WTC11 (cell line): ENCODE data around the gene GLIPR2. TPM values are rescaled to one million over a fixed set of nuclear protein-coding genes. Genes with fewer than 3 reads are reported as not detected.
A peak's percentile ranks its signal among the peaks of the same experiment; 100 is the strongest.

Experiments used
- ATAC-seq: fragments of 200-7000 bp; cut with Tn5 transposase; 2 replicates; pipeline ENCODE4 v1.10.0; 2021; ENCODE audit warnings: mild to moderate bottlenecking, moderate library complexity
- CTCF ChIA-PET: fragments of 300-600 bp; sonication (Branson Sonifier 250); formaldehyde crosslinking; loops from one replicate; lab custom pipeline; 2021; ENCODE audit warnings: antibody characterized with exemption; lab: Charles Lee
- POLR2A ChIA-PET: fragments of 350-600 bp; sonication (Branson Sonifier 250); formaldehyde crosslinking; loops from one replicate; lab custom pipeline; 2021; ENCODE audit warnings: antibody characterized with exemption; lab: Charles Lee
- DNase-seq: peaks from one replicate; pipeline ENCODE4 v3.0.0; 2021; ENCODE audit warnings: low spot score
- H3K27ac Mint-ChIP-seq: 2 replicates; pipeline ENCODE4 v1.8.0; 2021; ENCODE audit warnings: mixed read lengths
- H3K27me3 Mint-ChIP-seq: 2 replicates; pipeline ENCODE4 v1.8.0; 2021; ENCODE audit warnings: low read depth, mild to moderate bottlenecking, moderate library complexity, mixed read lengths
- H3K36me3 Mint-ChIP-seq: 2 replicates; pipeline ENCODE4 v1.8.0; 2021; ENCODE audit warnings: mixed read lengths
- H3K4me1 Mint-ChIP-seq: 2 replicates; pipeline ENCODE4 v1.8.0; 2022; ENCODE audit warnings: mixed read lengths
- H3K4me3 Mint-ChIP-seq: 2 replicates; pipeline ENCODE4 v1.8.0; 2021; ENCODE audit warnings: mild to moderate bottlenecking, moderate library complexity, mixed read lengths
- H3K9me3 Mint-ChIP-seq: 2 replicates; pipeline ENCODE4 v1.8.0; 2021; ENCODE audit warnings: mixed read lengths
- ATF6 ChIP-seq: sonication (generic); formaldehyde crosslinking; IDR thresholded peaks from 2 replicates; pipeline ENCODE4 v1.8.1; 2023; ENCODE audit warnings: mild to moderate bottlenecking, missing genetic modification reagents
- E2F5 ChIP-seq: sonication (generic); formaldehyde crosslinking; IDR thresholded peaks from 2 replicates; pipeline ENCODE4 v1.8.1; 2022; ENCODE audit warnings: mild to moderate bottlenecking, moderate library complexity, missing genetic modification reagents
- FOXP4 ChIP-seq: sonication (generic); formaldehyde crosslinking; IDR thresholded peaks from 2 replicates; pipeline ENCODE4 v1.8.0; 2022; ENCODE audit warnings: mild to moderate bottlenecking, missing genetic modification reagents
- HMGXB4 ChIP-seq: sonication (generic); formaldehyde crosslinking; IDR thresholded peaks from 2 replicates; pipeline ENCODE4 v1.8.1; 2023; ENCODE audit warnings: mild to moderate bottlenecking, moderate library complexity, missing genetic modification reagents
- MAX ChIP-seq: sonication (generic); formaldehyde crosslinking; IDR thresholded peaks from 2 replicates; pipeline ENCODE4 v1.8.0; 2022; ENCODE audit warnings: mild to moderate bottlenecking, missing genetic modification reagents
- MYBL2 ChIP-seq: sonication (generic); formaldehyde crosslinking; IDR thresholded peaks from 2 replicates; pipeline ENCODE4 v1.8.1; 2023; ENCODE audit warnings: mild to moderate bottlenecking, moderate library complexity, missing genetic modification reagents
- NFATC4 ChIP-seq: fragments of 250-450 bp; sonication (Bioruptor Pico); IDR thresholded peaks from 2 replicates; pipeline ENCODE4 v1.9.0; 2021; ENCODE audit warnings: mild to moderate bottlenecking
- NR3C1 ChIP-seq: sonication (generic); formaldehyde crosslinking; conservative IDR thresholded peaks from 2 replicates; pipeline ENCODE4 v1.8.1; 2023; ENCODE audit warnings: low read depth, mild to moderate bottlenecking, missing genetic modification reagents
- OVOL2 ChIP-seq: fragments of 250-450 bp; sonication (Bioruptor Pico); IDR thresholded peaks from 2 replicates; pipeline ENCODE4 v1.9.0; 2021; ENCODE audit warnings: mild to moderate bottlenecking, borderline replicate concordance
- RELA ChIP-seq: sonication (generic); formaldehyde crosslinking; IDR thresholded peaks from 2 replicates; pipeline ENCODE4 v1.8.1; 2022; ENCODE audit warnings: missing genetic modification reagents, mild to moderate bottlenecking, borderline replicate concordance
- SP1 ChIP-seq: sonication (generic); formaldehyde crosslinking; conservative IDR thresholded peaks from 2 replicates; pipeline ENCODE4 v1.8.1; 2022; ENCODE audit warnings: missing genetic modification reagents
- TEAD4 ChIP-seq: sonication (generic); formaldehyde crosslinking; IDR thresholded peaks from 2 replicates; pipeline ENCODE4 v1.8.0; 2022; ENCODE audit warnings: mild to moderate bottlenecking, missing genetic modification reagents
- ZBTB21 ChIP-seq: sonication (generic); formaldehyde crosslinking; IDR thresholded peaks from 2 replicates; pipeline ENCODE4 v1.8.1; 2023; ENCODE audit warnings: mild to moderate bottlenecking, missing genetic modification reagents, borderline replicate concordance
- ZNF317 ChIP-seq: sonication (generic); formaldehyde crosslinking; IDR thresholded peaks from 2 replicates; pipeline ENCODE4 v1.8.1; 2023; ENCODE audit warnings: low read depth, mild to moderate bottlenecking, moderate library complexity, missing genetic modification reagents, borderline replicate concordance
- ZNF396 ChIP-seq: fragments of 250-450 bp; sonication (Bioruptor Pico); IDR thresholded peaks from 2 replicates; pipeline ENCODE4 v1.8.0; 2021; ENCODE audit warnings: mild to moderate bottlenecking, moderate library complexity, borderline replicate concordance
- ZNF423 ChIP-seq: fragments of 250-450 bp; sonication (Bioruptor Pico); IDR thresholded peaks from 2 replicates; pipeline ENCODE4 v2.1.2; 2022; ENCODE audit warnings: mild to moderate bottlenecking, moderate library complexity
- ZNF532 ChIP-seq: fragments of 250-450 bp; sonication (Bioruptor Pico); IDR thresholded peaks from 2 replicates; pipeline ENCODE4 v1.9.0; 2021; ENCODE audit warnings: mild to moderate bottlenecking, borderline replicate concordance
- ZNF671 ChIP-seq: fragments of 250-450 bp; sonication (Bioruptor Pico); IDR thresholded peaks from 2 replicates; pipeline ENCODE4 v1.8.0; 2021; ENCODE audit warnings: mild to moderate bottlenecking
- ZSCAN18 ChIP-seq: fragments of 250-450 bp; sonication (Bioruptor Pico); IDR thresholded peaks from 2 replicates; pipeline ENCODE4 v2.1.2; 2022; ENCODE audit warnings: mild to moderate bottlenecking, moderate library complexity
- total RNA-seq: library from RNA; stranded (reverse); gene quantifications from 3 replicates; pipeline ENCODE4 v1.2.3, GENCODE V29; 2021

The GLIPR2 gene
- total RNA-seq, 1 experiment from 2014 or later, result 3.7 TPM

- H3K27ac Mint-ChIP-seq, result peak overlapping the region; percentile 23; the same call in 1 of the 2 replicates
- H3K27me3 Mint-ChIP-seq, result no peaks in the 10 kb centered on the region
- H3K36me3 Mint-ChIP-seq, result peaks cover 89% of the 10 kb centered on the region
- TF ChIP-seq ZNF396 (CRISPR knock-in tag), result no peak
- TF ChIP-seq OVOL2 (CRISPR knock-in tag), result no peak
- TF ChIP-seq MAX (CRISPR knock-in tag), result no peak
- TF ChIP-seq RELA, result no peak
- TF ChIP-seq ZNF532 (CRISPR knock-in tag), result no peak
- TF ChIP-seq TEAD4 (CRISPR knock-in tag), result no peak
- no peak for TF ChIP-seq HMGXB4
- TF ChIP-seq FOXP4, result no peak
- TF ChIP-seq ZBTB21, result no peak
- TF ChIP-seq ZNF423, result no peak
- TF ChIP-seq E2F5 (CRISPR knock-in tag), result no peak
- no peak for TF ChIP-seq NR3C1 (CRISPR knock-in tag)
- no peak for TF ChIP-seq ATF6 (CRISPR knock-in tag)
- TF ChIP-seq ZNF671 (CRISPR knock-in tag), result no peak
- no peak for TF ChIP-seq NFATC4 (CRISPR knock-in tag)
- TF ChIP-seq SP1 (CRISPR knock-in tag), result no peak
- TF ChIP-seq MYBL2 (CRISPR knock-in tag), result no peak
- no peak for TF ChIP-seq ZNF317 (CRISPR knock-in tag)
- TF ChIP-seq ZSCAN18 (CRISPR knock-in tag), result no peak
- ATAC-seq (no peak), DNase-seq (no peak)
- no peak overlapping the region for H3K4me3 Mint-ChIP-seq
- CTCF ChIA-PET, result no interaction called here
- H3K4me1 Mint-ChIP-seq, result no peaks in the 10 kb centered on the region
- POLR2A ChIA-PET, result no interaction called here
- no peaks in the 10 kb centered on the region for H3K9me3 Mint-ChIP-seq
Measured at GRCh38 chr9:36208521-36209253, 72.2 kb downstream of the GLIPR2 start.
